NCI-H2196 treated with DMSO at 0.1 percent for 48 hours (cell line): Measurements from ENCODE around the gene NDST4.

Experiments
- DNase-seq: peaks from one replicate; lab custom pipeline; 2025; ENCODE audit not compliant: unreplicated experiment; lab: John Stamatoyannopoulos, UW

NDST4 gene

GRCh38 chr4:114911111-114911510 lies 202.3 kb downstream of the NDST4 start:
- DNase-seq, result no peak

GRCh38 chr4:114907568-114907967 lies 205.9 kb downstream of the NDST4 start:
- no peak for DNase-seq

- DNase-seq, result no peak
Measured at GRCh38 chr4:114905017-114905416, 208.4 kb downstream of the NDST4 start.

- no peak for DNase-seq
Measured at GRCh38 chr4:114900934-114901333, 212.5 kb downstream of the NDST4 start.

- no peak for DNase-seq
Measured at GRCh38 chr4:114890773-114891172, 222.6 kb downstream of the NDST4 start.

GRCh38 chr4:114886761-114887160 lies 226.7 kb downstream of the NDST4 start:
- no peak for DNase-seq

- no peak for DNase-seq
Measured at GRCh38 chr4:114883641-114884040, 229.8 kb downstream of the NDST4 start.

- DNase-seq, result peak; percentile 4
Measured at GRCh38 chr4:114879916-114880669, 233.3 kb downstream of the NDST4 start.

GRCh38 chr4:114875630-114876029 lies 237.8 kb downstream of the NDST4 start:
- no peak for DNase-seq

GRCh38 chr4:114874321-114874720 lies 239.1 kb downstream of the NDST4 start:
- DNase-seq, result no peak

- DNase-seq, result no peak
Measured at GRCh38 chr4:114870987-114871386, 242.4 kb downstream of the NDST4 start.

- no peak for DNase-seq
Measured at GRCh38 chr4:114866901-114867670, 246.3 kb downstream of the NDST4 start.

- DNase-seq, result no peak
Measured at GRCh38 chr4:114864060-114864459, 249.4 kb downstream of the NDST4 start.

GRCh38 chr4:114860786-114861185 lies 252.6 kb downstream of the NDST4 start:
- no peak for DNase-seq

- DNase-seq, result no peak
Measured at GRCh38 chr4:114857831-114858230, 255.6 kb downstream of the NDST4 start.

- DNase-seq, result no peak
Measured at GRCh38 chr4:114839986-114840385, 273.4 kb downstream of the NDST4 start.

- DNase-seq, result no peak
Measured at GRCh38 chr4:114830628-114831027, 282.8 kb downstream of the NDST4 start.

- DNase-seq, result no peak
Measured at GRCh38 chr4:114827651-114828050, 285.8 kb downstream of the NDST4 start.

GRCh38 chr4:114815760-114816159 lies 297.7 kb downstream of the NDST4 start:
- DNase-seq, result no peak

- no peak for DNase-seq
Measured at GRCh38 chr4:114813961-114814360, 299.5 kb downstream of the NDST4 start.

GRCh38 chr4:114811564-114812301 lies 301.7 kb downstream of the NDST4 start:
- no peak for DNase-seq
